ENCODE data around the gene CBX2. TPM values are rescaled to one million over a fixed set of nuclear protein-coding genes. Genes with fewer than 3 reads are reported as not detected.

Gene CBX2
- total and polyA plus RNA-seq, 7 donors, result 0.40 to 2.3 (median 0.57) TPM

GRCh38 chr17:79733692-79734070 is 44.3 kb upstream of the CBX2 start:
- no peaks in the 10 kb centered on the region for H3K4me1 ChIP-seq
- intact Hi-C loops (cut with DNase I), result no loop called here
- WGBS, 3 donors, result 75 to 81% (median 80%) methylated on average over 9 of the region's 9 CpGs
- ATAC-seq, result no peak
- TF ChIP-seq, protein P1, sequence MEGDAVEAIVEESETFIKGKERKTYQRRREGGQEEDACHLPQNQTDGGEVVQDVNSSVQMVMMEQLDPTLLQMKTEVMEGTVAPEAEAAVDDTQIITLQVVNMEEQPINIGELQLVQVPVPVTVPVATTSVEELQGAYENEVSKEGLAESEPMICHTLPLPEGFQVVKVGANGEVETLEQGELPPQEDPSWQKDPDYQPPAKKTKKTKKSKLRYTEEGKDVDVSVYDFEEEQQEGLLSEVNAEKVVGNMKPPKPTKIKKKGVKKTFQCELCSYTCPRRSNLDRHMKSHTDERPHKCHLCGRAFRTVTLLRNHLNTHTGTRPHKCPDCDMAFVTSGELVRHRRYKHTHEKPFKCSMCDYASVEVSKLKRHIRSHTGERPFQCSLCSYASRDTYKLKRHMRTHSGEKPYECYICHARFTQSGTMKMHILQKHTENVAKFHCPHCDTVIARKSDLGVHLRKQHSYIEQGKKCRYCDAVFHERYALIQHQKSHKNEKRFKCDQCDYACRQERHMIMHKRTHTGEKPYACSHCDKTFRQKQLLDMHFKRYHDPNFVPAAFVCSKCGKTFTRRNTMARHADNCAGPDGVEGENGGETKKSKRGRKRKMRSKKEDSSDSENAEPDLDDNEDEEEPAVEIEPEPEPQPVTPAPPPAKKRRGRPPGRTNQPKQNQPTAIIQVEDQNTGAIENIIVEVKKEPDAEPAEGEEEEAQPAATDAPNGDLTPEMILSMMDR (IDR thresholded peaks at IDR 0.05), result no peak
- H3K27me3 ChIP-seq (ENCODE audit: insufficient read depth in 3 of 3, low read length in 2 of 3), result peaks cover 0 to 17% (median 6%) of the 10 kb centered on the region in 3 donors
- no peak for DNase-seq
- H3K36me3 ChIP-seq (ENCODE audit: insufficient read depth in 1 of 2, low read depth in 1 of 2), result no peaks in the 10 kb centered on the region
- H3K9me3 ChIP-seq, result no peaks in the 10 kb centered on the region
- no peak overlapping the region for H3K4me3 ChIP-seq
- H3K27ac ChIP-seq, result no peak overlapping the region

- Histone ChIP-seq H3K4me1 (no peaks in the 10 kb centered on the region), H3K27ac (no peak overlapping the region), H3K4me3 (no peak overlapping the region), H3K36me3 (ENCODE audit: insufficient read depth in 1 of 2, low read depth in 1 of 2) (no peaks in the 10 kb centered on the region), H3K27me3 (ENCODE audit: insufficient read depth in 3 of 3, low read length in 2 of 3) (peaks cover 0 to 31% (median 4%) of the 10 kb centered on the region in 3 donors), H3K9me3 (no peaks in the 10 kb centered on the region)
- TF ChIP-seq, protein P1 (IDR thresholded peaks at IDR 0.05), result no peak
- DNase-seq, result no peak
- no peak for ATAC-seq
- intact Hi-C loops (cut with DNase I), result no loop called here
- 91 to 95% (median 94%) methylated on average over 32 of the region's 32 CpGs for WGBS, 3 donors
Observed at GRCh38 chr17:79735096-79735495, 42.9 kb upstream of the CBX2 start.

DNA sequence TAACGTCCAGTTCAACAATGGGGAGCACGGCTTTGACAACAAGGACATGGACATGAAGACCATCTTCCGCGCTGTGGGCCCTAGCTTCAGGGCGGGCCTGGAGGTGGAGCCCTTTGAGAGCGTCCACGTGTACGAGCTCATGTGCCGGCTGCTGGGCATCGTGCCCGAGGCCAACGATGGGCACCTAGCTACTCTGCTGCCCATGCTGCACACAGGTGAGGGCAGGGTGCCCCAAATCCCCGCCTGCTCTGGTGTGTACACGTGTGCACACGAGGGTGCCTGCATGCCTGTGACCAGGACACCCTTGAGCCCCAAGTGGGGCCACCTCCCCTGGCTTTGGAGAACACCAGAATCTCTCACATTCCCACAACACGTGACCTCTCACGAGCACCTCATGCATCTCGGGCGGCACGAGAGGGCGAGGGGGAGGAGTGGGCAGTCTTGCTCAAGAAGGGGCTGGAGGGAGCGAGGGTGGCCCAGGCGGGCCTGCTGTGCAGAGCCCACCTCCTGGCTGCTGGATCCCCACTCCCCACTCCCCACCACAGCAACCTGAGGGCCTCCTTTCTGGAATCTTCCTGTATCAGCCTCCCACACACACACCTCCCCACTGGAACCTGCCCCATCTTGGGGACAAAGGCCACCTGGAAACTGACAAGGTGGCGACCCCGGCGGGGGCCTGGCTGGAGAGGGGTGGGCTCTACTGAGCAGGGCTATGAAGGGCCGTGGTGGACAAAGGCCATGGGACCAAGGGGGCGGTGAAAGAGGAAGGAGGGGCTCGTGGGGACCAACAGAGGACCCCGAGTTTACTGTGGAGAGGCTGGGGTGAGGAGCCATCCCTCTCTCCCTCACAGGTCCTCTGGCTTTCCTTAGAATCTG is 40.7 kb upstream of the CBX2 start:
- no peak for DNase-seq
- peaks cover 0 to 52% (median 11%) of the 10 kb centered on the region in 3 donors for H3K27me3 ChIP-seq (ENCODE audit: insufficient read depth in 3 of 3, low read length in 2 of 3)
- WGBS, 3 donors, result 79 to 84% (median 79%) methylated on average over 29 to 30 of the region's 30 CpGs

DNA sequence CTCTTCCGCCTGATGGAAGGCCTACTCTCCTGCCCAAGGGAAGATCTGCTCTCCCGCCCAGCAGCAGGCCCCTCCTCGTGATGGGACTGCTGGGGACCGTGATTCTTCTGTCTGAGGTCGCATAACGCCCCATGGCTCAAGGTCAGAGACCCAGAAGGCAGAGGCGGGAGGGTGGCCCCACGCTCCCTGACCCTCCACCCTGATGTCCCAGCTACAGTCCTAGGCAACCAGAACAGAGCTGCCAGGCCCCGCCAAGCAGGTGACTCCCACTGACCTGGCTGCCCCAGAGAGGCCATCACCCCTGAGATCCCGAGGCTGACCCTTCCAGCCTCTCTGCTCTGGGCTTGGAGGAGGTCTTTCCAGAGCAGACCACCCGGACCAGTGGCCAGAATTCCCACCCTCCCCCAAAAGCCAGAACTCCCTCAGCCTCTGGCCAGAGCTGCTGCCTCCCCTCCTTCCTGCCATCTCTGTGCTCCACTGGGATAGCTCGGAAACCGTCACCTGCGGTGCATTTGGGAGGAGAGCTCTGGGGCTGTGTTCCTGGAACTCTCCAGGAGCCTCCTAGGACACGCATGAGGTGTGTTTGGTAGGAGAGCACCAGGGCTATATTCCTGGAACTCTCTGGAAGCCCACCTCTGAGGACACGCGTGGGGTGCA is 39.9 kb upstream of the CBX2 start:
- Histone ChIP-seq H3K36me3 (ENCODE audit: insufficient read depth in 1 of 2, low read depth in 1 of 2) (no peaks in the 10 kb centered on the region), H3K4me3 (no peak overlapping the region), H3K27me3 (ENCODE audit: insufficient read depth in 3 of 3, low read length in 2 of 3) (peaks cover 0 to 56% (median 11%) of the 10 kb centered on the region in 3 donors), H3K4me1 (no peaks in the 10 kb centered on the region), H3K27ac (no peak overlapping the region), H3K9me3 (no peaks in the 10 kb centered on the region)
- TF ChIP-seq, protein P1 (IDR thresholded peaks at IDR 0.05), result no peak
- WGBS, 3 donors, result 77 to 86% (median 85%) methylated on average over 16 to 17 of the region's 17 CpGs
- no peak for DNase-seq
- no peak for ATAC-seq
- intact Hi-C loops (cut with DNase I), result no loop called here

More for the DNA sequence above, 40.7 kb upstream of the CBX2 start:
- Histone ChIP-seq H3K27ac (no peak overlapping the region), H3K36me3 (ENCODE audit: insufficient read depth in 1 of 2, low read depth in 1 of 2) (no peaks in the 10 kb centered on the region), H3K4me3 (no peak overlapping the region), H3K9me3 (no peaks in the 10 kb centered on the region), H3K4me1 (no peaks in the 10 kb centered on the region)
- TF ChIP-seq, protein P1 (IDR thresholded peaks at IDR 0.05), result no peak
- no peak for ATAC-seq
- intact Hi-C loops (cut with DNase I), result no loop called here

All from psoas muscle (tissue), 8 donors.